GM21529 (cell line): ENCODE measurements around the gene ATP5F1B.

Experiments used
- ATAC-seq: cut with Tn5 transposase; IDR thresholded peaks from one replicate; pipeline ENCODE4 v1.9.1; 2021; ENCODE audit not compliant: unreplicated experiment

Gene ATP5F1B

DNA sequence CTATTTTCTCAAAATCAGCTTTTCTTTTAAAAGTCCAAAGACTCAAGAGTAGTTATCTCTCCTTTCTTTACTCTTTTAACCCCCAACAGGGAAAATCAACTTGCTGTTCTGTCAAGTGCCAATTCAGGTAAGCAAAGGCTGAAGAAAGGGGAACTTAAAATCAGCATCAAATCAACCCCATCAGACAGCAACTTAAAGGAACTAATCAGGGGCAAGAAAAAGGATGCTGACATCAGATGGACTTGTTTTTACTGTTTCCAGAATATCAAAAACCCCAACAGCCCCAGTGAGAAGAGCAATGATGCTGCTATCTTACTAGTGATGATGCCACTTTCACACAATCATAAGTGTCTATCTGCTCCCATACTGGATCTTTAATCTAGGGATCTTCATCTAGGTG, 19.1 kb downstream of the ATP5F1B start:
- no peak for ATAC-seq

GRCh38 chr12:56622535-56622934, 23.2 kb downstream of the ATP5F1B start:
- ATAC-seq, result no peak

- no peak for ATAC-seq
These were observed 28.9 kb downstream of the ATP5F1B start for GRCh38 chr12:56616925-56617324.

- ATAC-seq, result no peak
These were observed 29.5 kb downstream of the ATP5F1B start for GRCh38 chr12:56616244-56616643.

DNA sequence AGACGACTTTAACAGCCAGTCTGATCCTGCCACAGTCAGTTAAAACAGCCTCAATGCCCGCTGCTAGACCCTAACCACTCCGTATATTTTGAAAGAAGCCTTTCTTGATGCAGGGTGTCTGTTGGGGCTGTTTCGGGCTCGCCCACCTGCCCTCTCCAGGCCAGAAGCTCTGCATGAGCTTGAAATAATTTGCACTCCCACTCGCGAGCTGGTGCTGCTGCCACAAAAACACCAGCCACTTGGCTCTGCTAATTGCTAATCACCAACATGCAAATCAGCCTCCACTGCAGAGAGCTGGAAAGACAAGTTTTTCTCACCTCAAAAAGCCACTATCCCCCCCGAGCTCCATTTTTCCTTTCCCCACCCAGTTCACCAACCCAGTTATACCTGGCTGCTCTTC, 31.2 kb downstream of the ATP5F1B start:
- ATAC-seq, result no peak

GRCh38 chr12:56604355-56604754, 41.4 kb downstream of the ATP5F1B start:
- ATAC-seq, result no peak

DNA sequence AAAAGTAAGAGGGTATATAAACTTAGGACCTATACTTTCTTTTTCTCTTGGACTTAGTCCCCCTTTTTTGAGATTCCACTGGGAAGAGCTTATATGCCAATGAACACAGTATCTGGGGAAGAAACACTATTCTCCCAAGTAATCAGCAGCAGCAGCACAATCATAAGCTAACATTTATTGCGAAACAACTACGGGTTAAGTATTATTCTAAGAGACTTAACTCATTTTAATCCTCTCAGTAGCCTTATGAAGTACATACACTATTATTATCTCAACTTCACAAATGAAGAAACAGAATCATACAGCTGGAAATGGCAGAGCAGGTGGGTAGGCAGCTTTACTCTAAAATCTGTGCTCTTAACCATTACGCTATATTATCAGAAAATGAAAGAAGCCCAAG, 43.5 kb downstream of the ATP5F1B start:
- no peak for ATAC-seq

- no peak for ATAC-seq
These were observed 44.3 kb downstream of the ATP5F1B start for GRCh38 chr12:56601503-56601902.

DNA sequence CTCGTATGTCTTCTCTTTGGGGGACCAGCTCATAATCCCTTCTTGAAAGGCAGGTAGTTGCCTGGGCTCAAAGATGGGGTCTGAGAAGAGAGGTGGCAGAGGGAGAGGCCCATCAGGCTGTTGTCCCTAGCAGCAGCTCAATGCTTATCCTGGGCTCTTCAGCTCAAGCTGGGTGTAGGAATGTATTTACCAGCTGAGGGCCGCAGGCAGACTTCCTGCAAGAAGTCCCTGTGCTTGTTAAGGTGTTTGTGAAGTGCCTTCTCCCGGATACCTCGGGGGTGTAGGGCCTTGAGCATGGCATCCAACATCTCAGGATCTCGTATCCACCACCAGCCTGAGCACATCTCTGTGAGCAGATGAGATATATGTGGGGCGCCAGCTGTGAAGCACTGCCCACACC, 45.0 kb downstream of the ATP5F1B start:
- ATAC-seq, result no peak

DNA sequence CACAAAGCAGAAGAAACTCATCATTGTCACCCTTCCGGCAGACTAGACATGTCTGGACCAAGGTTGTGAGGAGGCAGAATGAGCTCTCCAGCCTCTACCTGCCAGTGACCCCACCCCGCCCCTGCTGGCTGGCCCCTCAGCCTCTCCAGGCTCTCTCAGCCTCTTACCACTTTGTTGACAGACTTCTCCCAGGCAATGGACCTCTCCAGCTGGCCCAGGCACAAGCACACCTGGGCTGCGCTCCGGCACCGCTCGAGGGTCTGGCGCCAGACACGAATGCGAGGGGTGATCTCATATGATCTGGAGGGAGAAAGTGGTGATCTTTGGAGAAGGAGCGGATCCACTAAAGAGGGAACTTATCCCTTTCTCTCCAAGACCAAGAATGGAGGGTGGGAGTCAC, 46.0 kb downstream of the ATP5F1B start:
- ATAC-seq, result no peak

- no peak for ATAC-seq
These were observed 46.7 kb downstream of the ATP5F1B start for GRCh38 chr12:56599041-56599440.

DNA sequence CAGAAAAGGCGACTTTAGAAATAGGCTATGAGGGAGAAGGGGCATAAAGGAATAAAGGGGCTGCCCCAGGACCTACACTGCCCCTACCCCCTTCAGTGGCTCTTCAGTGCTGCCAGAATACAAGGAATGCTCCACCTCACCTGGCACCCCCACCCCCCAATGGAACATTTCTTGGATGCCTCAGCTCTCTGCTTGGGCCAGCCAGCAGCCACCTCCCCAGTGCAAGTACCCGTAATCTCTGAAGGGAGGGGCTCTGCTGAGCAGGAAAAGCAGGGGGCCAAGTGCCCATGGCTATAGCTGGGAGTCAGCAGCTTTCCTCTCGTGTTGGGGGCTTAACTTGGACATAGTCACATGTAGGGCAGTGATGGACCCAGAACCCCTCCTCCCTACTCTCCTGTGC, 49.0 kb downstream of the ATP5F1B start:
- no peak for ATAC-seq

DNA sequence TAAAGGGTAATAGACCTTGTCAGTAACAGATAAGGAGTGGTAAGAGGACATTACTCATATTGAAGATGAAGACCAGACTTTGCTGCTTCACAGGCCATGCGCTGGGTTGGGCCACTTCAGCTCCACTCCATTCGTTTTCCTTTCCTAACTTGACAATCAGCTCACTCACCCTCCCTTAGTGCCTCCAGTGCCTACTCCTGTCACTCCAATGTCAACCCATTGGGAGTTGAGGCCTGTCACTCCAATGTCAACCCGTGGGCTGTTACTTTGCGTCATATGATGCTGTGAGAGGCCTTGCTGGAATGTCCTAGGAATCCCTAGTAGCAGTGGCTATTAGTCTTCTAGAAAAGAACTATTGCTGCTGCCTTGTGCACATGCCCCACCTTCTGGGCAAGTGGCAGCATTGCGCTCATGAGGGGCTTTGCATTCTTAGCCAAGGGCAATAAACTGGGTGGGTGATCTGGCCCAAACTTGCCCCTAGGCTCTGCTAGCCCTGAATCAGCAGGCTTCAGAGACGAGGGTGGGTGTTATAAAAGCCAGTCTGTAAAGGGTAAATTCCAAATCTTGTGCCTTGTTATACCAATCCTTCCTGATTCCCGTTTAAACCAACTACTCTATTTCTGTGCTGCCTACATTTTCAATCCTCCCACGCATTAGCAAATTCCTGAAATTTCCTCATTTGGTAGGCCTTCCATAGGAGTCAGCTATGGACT, 51.7 kb downstream of the ATP5F1B start:
- ATAC-seq, result no peak

DNA sequence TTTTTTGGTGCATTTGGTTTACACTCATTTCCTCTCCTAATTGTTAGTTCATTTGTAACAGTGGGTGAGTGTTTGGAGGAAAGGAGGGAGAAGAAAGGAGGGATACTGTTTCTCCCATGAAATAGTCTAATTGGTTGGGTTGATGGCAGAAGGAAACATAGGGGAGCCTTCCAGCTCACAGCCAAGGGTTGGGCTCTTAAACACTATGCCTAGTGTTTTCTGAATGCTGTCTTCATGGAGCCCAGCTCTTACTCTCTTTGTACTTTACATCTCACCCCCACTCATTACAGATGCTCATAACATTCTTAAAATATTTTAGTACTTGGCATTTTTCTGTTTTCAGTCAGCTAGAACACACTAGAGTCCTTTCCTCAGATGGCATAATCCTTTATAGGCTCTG, 53.8 kb downstream of the ATP5F1B start:
- no peak for ATAC-seq

DNA sequence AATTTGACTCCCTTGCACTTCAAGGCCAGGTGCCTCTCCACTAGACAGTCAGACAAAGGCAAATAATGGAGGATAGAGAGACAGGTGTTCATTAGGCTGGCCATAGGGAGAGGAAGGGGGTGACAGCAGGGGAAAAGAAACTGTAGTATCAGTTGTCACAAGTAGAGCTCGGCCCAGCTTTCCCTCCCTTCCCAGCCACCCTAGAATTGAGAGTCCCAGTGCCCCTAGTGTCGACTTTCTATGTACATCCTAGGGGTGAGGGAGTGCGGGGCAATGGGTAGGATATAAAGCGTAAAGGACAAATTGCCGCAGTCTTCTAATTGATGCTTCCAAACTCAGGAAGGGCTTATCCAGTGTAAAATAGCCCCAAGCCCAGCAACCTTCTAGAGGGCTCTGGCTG, 54.7 kb downstream of the ATP5F1B start:
- ATAC-seq, result no peak

GRCh38 chr12:56590237-56590830, 55.5 kb downstream of the ATP5F1B start:
- no peak for ATAC-seq

- no peak for ATAC-seq
These were observed 56.0 kb downstream of the ATP5F1B start for GRCh38 chr12:56589783-56590182.
